HG03558 (cell line): ENCODE data around the gene WDR7.

Experiments
- ATAC-seq: cut with Tn5 transposase; IDR thresholded peaks from one replicate; pipeline ENCODE4 v1.9.1; 2021; ENCODE audit warnings: moderate number of reproducible peaks; ENCODE audit not compliant: unreplicated experiment; ENCODE audit errors: extremely low read depth

Gene WDR7

DNA sequence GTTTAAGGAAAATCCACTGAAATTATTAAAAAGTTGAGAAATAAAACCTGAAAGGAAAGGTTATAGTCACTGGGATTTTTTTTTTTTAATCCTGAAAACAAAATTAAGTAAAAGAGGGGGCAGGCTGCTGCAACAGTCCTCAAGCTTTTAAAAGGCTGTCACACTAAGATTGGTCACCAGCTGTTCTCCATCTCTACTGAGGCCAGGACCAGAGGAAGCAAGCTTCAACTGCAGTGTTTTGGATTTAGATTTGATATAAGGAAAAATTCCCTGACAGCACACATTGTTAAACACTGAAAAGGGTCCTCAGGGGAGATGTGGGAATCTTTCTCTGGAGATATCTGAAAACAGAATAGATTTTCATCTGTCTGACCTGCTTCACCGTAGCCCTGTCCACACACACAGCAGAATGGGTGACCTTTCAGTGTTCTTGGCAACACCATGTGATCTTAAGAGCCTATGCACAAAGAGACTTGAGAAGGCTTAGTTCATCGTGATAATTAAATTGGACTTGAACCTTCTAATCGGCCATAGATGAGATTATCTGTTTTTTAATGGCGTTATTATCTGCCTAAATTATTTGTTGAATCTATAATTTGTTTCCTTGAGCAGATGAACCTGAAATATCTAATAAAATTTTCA, 363.7 kb downstream of the WDR7 start:
- no peak for ATAC-seq

DNA sequence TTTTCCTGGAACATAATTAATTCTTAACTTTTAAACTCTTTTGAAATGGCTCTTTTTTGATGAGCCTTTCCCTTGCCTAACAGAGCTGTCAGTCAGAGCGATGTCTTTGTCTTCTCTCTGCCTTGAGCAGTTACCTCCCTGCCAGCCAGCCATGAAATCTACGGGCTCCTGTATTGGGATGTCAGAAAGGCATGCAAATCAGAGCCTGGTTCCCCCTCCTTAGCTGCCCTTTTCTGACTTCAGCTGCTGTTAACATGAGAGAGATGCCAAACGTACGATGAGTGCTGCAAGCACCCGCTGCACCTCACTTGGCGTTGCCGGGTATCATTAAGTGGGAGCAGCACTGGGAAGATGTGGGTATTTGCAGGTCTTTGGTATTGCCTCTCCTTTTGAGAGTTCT, 364.3 kb downstream of the WDR7 start:
- no peak for ATAC-seq

GRCh38 chr18:57018845-57019244, 367.7 kb downstream of the WDR7 start:
- no peak for ATAC-seq

DNA sequence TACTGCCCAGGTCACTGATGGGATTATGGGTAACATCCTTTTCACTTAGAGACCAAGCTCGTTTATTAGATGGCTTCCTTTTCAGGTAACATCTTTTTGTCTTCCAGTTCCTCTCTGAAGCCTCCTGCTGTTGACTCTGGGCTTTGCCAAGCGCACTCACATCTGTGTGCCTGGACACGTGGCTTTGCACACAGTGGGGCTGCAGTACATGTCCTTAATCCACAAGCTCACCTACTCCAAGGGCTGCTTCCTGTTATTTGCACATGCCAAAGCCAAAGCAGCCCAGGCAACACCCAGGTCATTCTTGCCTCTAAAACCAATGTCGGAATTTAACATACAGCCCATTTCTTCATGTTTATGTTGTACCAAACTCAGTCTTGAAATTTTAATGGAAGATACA, 371.6 kb downstream of the WDR7 start:
- no peak for ATAC-seq

DNA sequence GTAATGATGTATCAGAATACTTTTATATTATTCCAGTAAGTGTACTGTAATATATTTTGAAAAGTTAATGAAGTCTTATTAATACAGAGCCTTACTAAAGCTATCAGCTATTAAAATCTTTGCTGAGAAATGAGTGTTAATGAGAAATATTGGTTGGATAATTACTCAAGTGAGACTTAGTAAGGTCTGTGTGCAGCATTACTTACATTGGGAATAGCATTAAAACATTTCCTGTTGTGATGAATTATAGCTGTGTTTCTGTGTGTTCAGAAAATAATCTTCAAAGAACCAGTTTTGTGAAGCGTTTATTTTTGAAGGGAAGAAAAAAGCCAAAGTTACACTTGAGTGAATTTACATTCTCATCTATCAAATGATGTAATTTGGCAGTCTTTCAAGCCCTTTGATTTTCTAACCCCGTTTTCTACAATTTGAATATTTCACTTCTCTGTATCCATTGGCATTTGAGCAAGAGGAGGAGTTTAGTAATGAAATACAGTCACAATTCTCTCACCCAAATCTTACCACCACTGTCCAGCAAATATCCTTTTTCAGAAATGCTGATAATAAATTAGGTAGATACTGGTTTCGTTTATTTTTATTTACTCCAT, 372.2 kb downstream of the WDR7 start:
- no peak for ATAC-seq

- ATAC-seq: no peak
Measured at GRCh38 chr18:57025540-57025939, 374.4 kb downstream of the WDR7 start.

- no peak for ATAC-seq
Measured at GRCh38 chr18:57026316-57026715, 375.2 kb downstream of the WDR7 start.

- ATAC-seq: no peak
Measured at GRCh38 chr18:57027190-57027708, 376.1 kb downstream of the WDR7 start.

- ATAC-seq: no peak
Measured at GRCh38 chr18:57029761-57030160, 378.6 kb downstream of the WDR7 start.

DNA sequence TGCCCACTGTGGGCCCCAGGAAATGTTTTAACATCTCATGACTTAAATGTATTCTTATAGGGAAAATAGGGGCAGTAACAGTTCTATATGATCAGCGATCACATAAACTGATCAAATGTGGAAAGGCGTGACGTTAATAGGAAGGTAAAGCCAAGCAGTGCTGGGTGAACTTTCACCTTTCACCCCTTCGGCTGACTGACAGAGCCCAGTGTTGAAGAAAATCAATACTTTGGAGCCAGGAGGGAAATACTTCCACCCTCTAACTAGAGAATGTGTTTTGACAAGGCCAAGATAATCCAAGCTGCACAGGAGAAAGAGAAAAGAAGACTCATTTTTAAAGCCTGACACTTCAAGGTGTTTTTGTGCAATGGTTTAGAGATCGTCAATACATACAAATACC, 379.3 kb downstream of the WDR7 start:
- ATAC-seq: no peak

- no peak for ATAC-seq
Measured at GRCh38 chr18:57035590-57035989, 384.4 kb downstream of the WDR7 start.

- no peak for ATAC-seq
Measured at GRCh38 chr18:57038395-57038794, 387.2 kb downstream of the WDR7 start.

DNA sequence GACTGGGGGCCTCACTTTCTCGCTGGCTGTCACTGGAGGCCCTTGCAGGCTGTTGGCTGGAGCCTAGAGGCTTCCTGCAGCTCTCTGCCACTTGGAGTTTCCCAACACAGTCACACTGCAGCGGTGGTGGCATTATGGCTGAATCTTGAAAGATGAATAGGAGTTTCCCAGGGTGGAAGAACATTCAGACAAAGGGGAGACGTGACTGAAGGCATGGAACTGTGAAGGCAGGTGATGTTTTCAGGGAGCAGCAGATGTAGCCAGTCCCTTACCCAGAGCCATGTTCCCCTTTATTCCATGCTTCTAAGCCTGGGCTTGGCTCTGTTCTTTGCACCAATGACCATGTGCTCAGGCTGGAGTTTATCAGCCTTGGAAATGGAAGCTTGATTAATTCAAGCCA, 389.0 kb downstream of the WDR7 start:
- no peak for ATAC-seq

DNA sequence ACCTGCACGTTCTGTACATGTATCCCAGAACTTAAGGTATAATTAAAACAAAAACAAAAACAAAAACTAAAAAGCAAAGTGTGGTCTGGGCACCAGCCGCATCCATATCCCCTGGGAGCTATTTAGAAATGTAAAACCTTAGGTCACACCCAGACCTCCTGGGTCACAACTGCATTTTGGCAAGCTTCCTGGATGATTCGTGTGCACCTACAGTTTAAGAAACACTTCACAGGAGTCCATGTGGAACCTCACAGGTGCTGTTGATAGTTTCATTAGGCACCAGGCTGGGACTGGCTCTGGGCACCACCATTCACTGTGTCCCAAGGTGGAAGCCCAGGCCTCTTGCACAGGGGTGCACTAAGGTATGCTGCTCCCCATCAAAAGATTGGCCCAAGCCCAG, 392.1 kb downstream of the WDR7 start:
- no peak for ATAC-seq

GRCh38 chr18:57048351-57048750, 397.2 kb downstream of the WDR7 start:
- ATAC-seq: no peak

DNA sequence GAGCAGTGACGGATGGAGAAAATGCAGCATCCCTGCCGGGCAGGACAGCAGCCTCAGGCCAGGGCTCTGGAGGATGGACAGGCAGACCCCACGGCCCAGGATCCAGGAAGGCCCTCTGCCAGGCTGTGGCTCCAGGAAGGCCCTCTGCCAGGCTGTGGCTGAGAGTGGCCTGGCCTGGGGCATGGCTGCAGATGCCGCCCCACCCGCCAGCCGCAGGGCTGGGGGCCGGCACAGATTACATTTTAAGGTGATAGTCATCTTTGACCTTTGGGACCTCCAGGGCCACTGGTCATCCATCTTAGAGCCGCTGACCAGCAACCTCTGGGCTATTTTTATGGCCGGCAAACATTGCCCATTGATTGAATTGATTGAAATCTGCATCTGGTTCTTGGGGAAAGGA, 397.7 kb downstream of the WDR7 start:
- ATAC-seq: no peak

GRCh38 chr18:57050310-57050949, 399.3 kb downstream of the WDR7 start:
- ATAC-seq: no peak

DNA sequence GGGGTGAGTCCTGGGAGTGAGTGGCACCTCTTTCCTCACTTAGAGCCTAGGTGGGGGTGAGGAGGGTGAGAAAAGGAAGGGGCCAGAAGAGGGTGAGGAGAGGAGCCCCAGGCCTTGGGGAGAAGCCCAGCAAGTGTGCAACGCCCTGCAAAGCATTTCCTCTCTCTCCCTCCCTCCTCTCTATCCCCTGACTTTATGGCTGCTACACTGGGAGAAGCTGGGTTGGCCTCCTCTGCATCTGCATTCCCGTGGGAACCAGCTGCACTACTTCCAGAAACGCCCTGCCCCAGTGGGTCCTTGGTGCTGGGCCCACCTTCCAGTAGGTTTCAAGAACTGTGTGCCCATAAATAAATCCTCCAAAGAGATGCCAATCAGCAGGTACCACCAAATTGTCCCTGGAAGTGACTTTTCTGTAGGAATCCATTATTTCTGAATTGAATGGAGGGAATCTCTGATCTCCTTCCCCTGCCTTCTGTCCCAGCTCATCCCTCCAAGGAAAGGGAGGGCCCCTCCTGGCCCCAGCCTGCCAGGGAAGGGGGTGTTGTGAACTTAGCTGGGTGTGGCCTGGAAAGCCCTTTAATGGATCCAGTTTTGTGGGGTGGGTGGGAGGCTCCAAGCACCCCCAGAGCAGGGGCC, 400.0 kb downstream of the WDR7 start:
- no peak for ATAC-seq

GRCh38 chr18:57051657-57052044, 400.5 kb downstream of the WDR7 start:
- ATAC-seq: peak; percentile 45

DNA sequence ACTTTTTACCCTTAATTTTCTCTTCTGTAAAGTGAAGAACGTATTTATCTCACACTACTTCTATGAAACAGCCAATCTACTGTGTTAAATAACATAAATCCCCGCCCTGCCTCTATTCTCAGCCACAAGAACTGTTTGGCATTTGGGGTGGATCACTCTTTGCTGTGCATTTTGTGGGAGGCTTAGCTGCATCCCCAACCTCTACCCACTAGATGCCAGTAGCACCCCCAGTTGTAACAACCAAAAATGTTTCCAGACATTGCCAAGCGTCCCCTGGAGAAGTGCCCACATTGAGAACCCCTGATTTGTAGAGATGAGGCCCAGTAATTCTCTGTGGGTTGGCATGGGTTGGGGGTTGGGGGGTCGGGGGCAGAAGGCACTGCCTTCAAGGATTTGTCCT, 401.0 kb downstream of the WDR7 start:
- ATAC-seq: no peak

GRCh38 chr18:57052759-57053158, 401.6 kb downstream of the WDR7 start:
- no peak for ATAC-seq
